H9 (cell line): ENCODE data around the gene AFF2. TPM values are rescaled to one million over a fixed set of nuclear protein-coding genes. Genes with fewer than 3 reads are reported as not detected.

Source experiments
- DNase-seq: peaks from one replicate; pipeline ENCODE4 v3.0.0-alpha.2; 2017
- H2AFZ ChIP-seq: one replicate; pipeline ENCODE4 v1.6.1; 2013; ENCODE audit warnings: mild to moderate bottlenecking, low read length, control low read depth, moderate library complexity
- H2AK5ac ChIP-seq: 2 replicates; pipeline ENCODE4 v1.6.1; 2013; ENCODE audit warnings: low read length, control low read depth, mixed read lengths; ENCODE audit not compliant: insufficient read length
- H2BK120ac ChIP-seq: one replicate; pipeline ENCODE4 v1.6.1; 2013; ENCODE audit warnings: low read depth, mild to moderate bottlenecking, low read length, control low read depth, inconsistent platforms; ENCODE audit not compliant: poor library complexity, severe bottlenecking
- H2BK12ac ChIP-seq: 2 replicates; pipeline ENCODE4 v1.6.1; 2013; ENCODE audit warnings: low read length, control low read depth, mixed read lengths, low read depth; ENCODE audit not compliant: insufficient read length
- H2BK15ac ChIP-seq: 2 replicates; pipeline ENCODE4 v1.6.1; 2013; ENCODE audit warnings: low read depth, low read length, control low read depth
- H2BK20ac ChIP-seq: one replicate; pipeline ENCODE4 v1.6.1; 2013; ENCODE audit warnings: low read depth, mild to moderate bottlenecking, low read length, control low read depth, inconsistent platforms; ENCODE audit not compliant: poor library complexity, severe bottlenecking
- H2BK5ac ChIP-seq: 2 replicates; pipeline ENCODE4 v1.6.1; 2013; ENCODE audit warnings: low read length, control low read depth, mixed read lengths; ENCODE audit not compliant: insufficient read length
- H3K14ac ChIP-seq: 2 replicates; pipeline ENCODE4 v1.6.1; 2013; ENCODE audit warnings: low read length, control low read depth; ENCODE audit not compliant: insufficient read depth
- H3K18ac ChIP-seq: 2 replicates; pipeline ENCODE4 v1.6.1; 2013; ENCODE audit warnings: low read depth, mild to moderate bottlenecking, mixed read lengths, low read length, control low read depth; ENCODE audit not compliant: insufficient read length
- H3K23ac ChIP-seq: 2 replicates; pipeline ENCODE4 v1.6.1; 2013; ENCODE audit warnings: low read length, control low read depth, mixed read lengths, low read depth; ENCODE audit not compliant: insufficient read length
- H3K23me2 ChIP-seq: 2 replicates; pipeline ENCODE4 v1.6.1; 2013; ENCODE audit warnings: low read depth, mild to moderate bottlenecking, mixed read lengths, low read length, control low read depth; ENCODE audit not compliant: insufficient read length, poor library complexity, severe bottlenecking
- H3K27ac ChIP-seq: 2 replicates; pipeline ENCODE4 v1.5.1; 2013; ENCODE audit warnings: low read length, control low read depth, mixed read lengths, low read depth; ENCODE audit not compliant: insufficient read length
- H3K27me3 ChIP-seq: 2 replicates; pipeline ENCODE4 v1.6.1; 2013; ENCODE audit warnings: low read length, control low read depth, inconsistent platforms; ENCODE audit not compliant: insufficient read depth
- H3K4ac ChIP-seq: 2 replicates; pipeline ENCODE4 v1.6.1; 2013; ENCODE audit warnings: low read depth, mild to moderate bottlenecking, control low read depth, inconsistent platforms, low read length, moderate library complexity
- H3K4me1 ChIP-seq: 2 replicates; pipeline ENCODE4 v1.6.1; 2013; ENCODE audit warnings: low read length, control low read depth, inconsistent platforms; ENCODE audit not compliant: insufficient read depth
- H3K4me2 ChIP-seq: 2 replicates; pipeline ENCODE4 v1.6.1; 2013; ENCODE audit warnings: low read length, control low read depth, mixed read lengths; ENCODE audit not compliant: insufficient read length, insufficient read depth
- H3K56ac ChIP-seq: 2 replicates; pipeline ENCODE4 v1.6.1; 2013; ENCODE audit warnings: low read depth, mild to moderate bottlenecking, mixed read lengths, low read length, control low read depth; ENCODE audit not compliant: insufficient read length
- H3K79me1 ChIP-seq: 2 replicates; pipeline ENCODE4 v1.6.1; 2013; ENCODE audit warnings: low read depth, mild to moderate bottlenecking, moderate library complexity, low read length, control low read depth, inconsistent platforms; ENCODE audit not compliant: insufficient read depth, poor library complexity, severe bottlenecking
- H3K79me2 ChIP-seq: 2 replicates; pipeline ENCODE4 v1.6.1; 2013; ENCODE audit warnings: low read length, control low read depth, inconsistent platforms; ENCODE audit not compliant: insufficient read depth
- H3K9ac ChIP-seq: 2 replicates; pipeline ENCODE4 v1.6.1; 2013; ENCODE audit warnings: low read length, control low read depth, mixed read lengths; ENCODE audit not compliant: insufficient read length; ENCODE audit errors: extremely low read depth
- H3K9me3 ChIP-seq: one replicate; pipeline ENCODE4 v1.6.1; 2013; ENCODE audit warnings: low read depth, low read length, inconsistent platforms; ENCODE audit not compliant: control insufficient read depth
- H3T11ph ChIP-seq: one replicate; pipeline ENCODE4 v1.6.1; 2013; ENCODE audit warnings: mild to moderate bottlenecking, low read length, control low read depth, inconsistent platforms
- H4K20me1 ChIP-seq: one replicate; pipeline ENCODE4 v1.6.1; 2013; ENCODE audit not compliant: control insufficient read depth, insufficient read length, insufficient read depth
- H4K5ac ChIP-seq: 2 replicates; pipeline ENCODE4 v1.6.1; 2013; ENCODE audit warnings: low read depth, mild to moderate bottlenecking, mixed read lengths, low read length, control low read depth; ENCODE audit not compliant: insufficient read length
- H4K8ac ChIP-seq: replicated peaks from 2 replicates; pipeline ENCODE4 v1.6.1; 2013; ENCODE audit warnings: low read length, control low read depth, mixed read lengths, low read depth; ENCODE audit not compliant: insufficient read length
- H4K91ac ChIP-seq: 2 replicates; pipeline ENCODE4 v1.6.1; 2013; ENCODE audit warnings: low read depth, mild to moderate bottlenecking, moderate library complexity, mixed read lengths, low read length, control low read depth; ENCODE audit not compliant: insufficient read length
- H3K27ac Mint-ChIP-seq, 3 experiments: 2 replicates in 2 of 3; 3 replicates in 1 of 3; pipeline ENCODE4 v1.8.0; 2020 to 2021; ENCODE audit warnings: mixed read lengths in 3 of 3, mild to moderate bottlenecking in 1 of 3, moderate library complexity in 1 of 3
- H3K27me3 Mint-ChIP-seq: 2 replicates; pipeline ENCODE4 v1.8.0; 2021; ENCODE audit warnings: low read depth, mild to moderate bottlenecking, moderate library complexity, mixed read lengths
- H3K36me3 Mint-ChIP-seq, 3 experiments: 2 replicates in 2 of 3; 3 replicates in 1 of 3; pipeline ENCODE4 v1.8.0; 2020 to 2021; ENCODE audit warnings: low read depth in 3 of 3, mixed read lengths in 3 of 3; ENCODE audit not compliant: insufficient read depth in 1 of 3
- H3K4me1 Mint-ChIP-seq, 2 experiments: 2 replicates each; pipeline ENCODE4 v1.8.0; 2020; ENCODE audit warnings: mixed read lengths in 2 of 2
- H3K4me3 Mint-ChIP-seq, 2 experiments: 2 replicates in 1 of 2; 3 replicates in 1 of 2; pipeline ENCODE4 v1.8.0; 2020 to 2021; ENCODE audit warnings: mild to moderate bottlenecking in 2 of 2, mixed read lengths in 2 of 2, moderate library complexity in 1 of 2
- H3K9me3 Mint-ChIP-seq, 2 experiments: 2 replicates in 1 of 2; 3 replicates in 1 of 2; pipeline ENCODE4 v1.8.0; 2020; ENCODE audit warnings: mild to moderate bottlenecking in 2 of 2, mixed read lengths in 2 of 2, moderate library complexity in 1 of 2
- WGBS: extraction: QIAGEN DNeasy Blood & Tissue Kit; methylation state at CpG from one replicate; pipeline ENCODE4 v1.1.7; 2013; ENCODE audit warnings: missing lambda C conversion rate, low lambda C conversion rate, mixed read lengths; ENCODE audit not compliant: insufficient read length; ENCODE audit errors: extremely low coverage; 5-methylcytosine and 5-hydroxymethylcytosine counted together
- total RNA-seq: library from RNA; stranded (reverse); gene quantifications from 2 replicates; pipeline ENCODE4 v1.2.1, GENCODE V29; 2021
- TF ChIP-seq, protein P1 (sequence below): fragments of 200-600 bp; sonication (generic); conservative IDR thresholded peaks from 3 replicates; pipeline ENCODE4 v1.8.0; 2021; ENCODE audit warnings: antibody characterized with exemption, mild to moderate bottlenecking

Gene AFF2
- total RNA-seq, 1 experiment from 2014 or later = 14.6 TPM

DNA sequence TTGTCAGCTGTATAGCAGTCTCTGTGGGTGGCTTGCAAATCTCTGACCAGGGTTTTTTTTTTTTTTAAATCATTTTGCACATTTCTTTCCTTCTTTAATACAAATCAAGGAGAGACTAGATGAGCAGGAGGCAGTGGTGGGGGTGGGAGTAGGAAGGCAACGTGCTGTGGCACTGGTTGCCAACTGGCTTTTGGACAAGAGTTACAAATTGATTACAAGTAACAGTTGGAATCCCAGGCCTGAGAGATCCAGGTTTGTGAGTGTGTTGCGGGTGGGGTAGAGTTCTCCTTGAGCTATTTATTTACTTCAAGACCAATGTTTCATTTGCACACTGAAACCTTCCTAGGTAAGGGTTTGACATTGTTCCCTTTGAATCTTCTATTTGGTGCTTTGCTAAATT, 325.3 kb downstream of the AFF2 start:
- no peak overlapping the region for H3K14ac ChIP-seq
- no peak overlapping the region for H3K56ac ChIP-seq
- peaks cover 6 to 10% of the 10 kb centered on the region in 2 experiments; a peak in 3 of 4 replicates for H3K4me1 Mint-ChIP-seq
- no peak overlapping the region for H2AK5ac ChIP-seq
- H4K91ac ChIP-seq = no peak overlapping the region
- H3K27me3 Mint-ChIP-seq = peaks cover 1% of the 10 kb centered on the region; the same call in 1 of the 2 replicates
- no peak overlapping the region for H2BK12ac ChIP-seq
- no peak overlapping the region for H3K9ac ChIP-seq
- no peak overlapping the region for H2AFZ ChIP-seq
- no peak overlapping the region for H3K4me2 ChIP-seq
- no peaks in the 10 kb centered on the region for H3K79me2 ChIP-seq
- no CpG with 5 or more reads among the region's 2 CpGs for WGBS
- H4K20me1 ChIP-seq = no peaks in the 10 kb centered on the region
- H2BK15ac ChIP-seq = no peak overlapping the region
- H3K18ac ChIP-seq = no peak overlapping the region
- H3K36me3 Mint-ChIP-seq = peaks cover 4 to 8% (median 5%) of the 10 kb centered on the region in 3 experiments; a peak in 6 of 7 replicates
- no peak overlapping the region for H4K8ac ChIP-seq
- no peak overlapping the region for H3K4ac ChIP-seq
- no peak overlapping the region for H3K4me3 Mint-ChIP-seq
- no peak overlapping the region for H3T11ph ChIP-seq
- H3K23me2 ChIP-seq = no peaks in the 10 kb centered on the region
- H3K27ac ChIP-seq = no peak overlapping the region
- no peak overlapping the region for H2BK120ac ChIP-seq
- TF ChIP-seq, protein P1, sequence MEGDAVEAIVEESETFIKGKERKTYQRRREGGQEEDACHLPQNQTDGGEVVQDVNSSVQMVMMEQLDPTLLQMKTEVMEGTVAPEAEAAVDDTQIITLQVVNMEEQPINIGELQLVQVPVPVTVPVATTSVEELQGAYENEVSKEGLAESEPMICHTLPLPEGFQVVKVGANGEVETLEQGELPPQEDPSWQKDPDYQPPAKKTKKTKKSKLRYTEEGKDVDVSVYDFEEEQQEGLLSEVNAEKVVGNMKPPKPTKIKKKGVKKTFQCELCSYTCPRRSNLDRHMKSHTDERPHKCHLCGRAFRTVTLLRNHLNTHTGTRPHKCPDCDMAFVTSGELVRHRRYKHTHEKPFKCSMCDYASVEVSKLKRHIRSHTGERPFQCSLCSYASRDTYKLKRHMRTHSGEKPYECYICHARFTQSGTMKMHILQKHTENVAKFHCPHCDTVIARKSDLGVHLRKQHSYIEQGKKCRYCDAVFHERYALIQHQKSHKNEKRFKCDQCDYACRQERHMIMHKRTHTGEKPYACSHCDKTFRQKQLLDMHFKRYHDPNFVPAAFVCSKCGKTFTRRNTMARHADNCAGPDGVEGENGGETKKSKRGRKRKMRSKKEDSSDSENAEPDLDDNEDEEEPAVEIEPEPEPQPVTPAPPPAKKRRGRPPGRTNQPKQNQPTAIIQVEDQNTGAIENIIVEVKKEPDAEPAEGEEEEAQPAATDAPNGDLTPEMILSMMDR = no peak
- H3K27me3 ChIP-seq = no peaks in the 10 kb centered on the region
- H4K5ac ChIP-seq = no peak overlapping the region
- H3K23ac ChIP-seq = no peak overlapping the region
- no peak overlapping the region for H2BK20ac ChIP-seq
- no peak for DNase-seq
- H3K4me1 ChIP-seq = no peaks in the 10 kb centered on the region
- H3K9me3 ChIP-seq = peaks cover 42% of the 10 kb centered on the region
- H2BK5ac ChIP-seq = no peak overlapping the region
- no peaks in the 10 kb centered on the region for H3K79me1 ChIP-seq
- peaks cover 64 to 66% of the 10 kb centered on the region in 2 experiments for H3K9me3 Mint-ChIP-seq
- H3K27ac Mint-ChIP-seq = no peak overlapping the region
